Activated gamma-delta T cell treated with anti-CD3 and anti-CD28 coated beads, Interleukin-2, amount 50 U/mL, for 16 hours (primary cell): ENCODE measurements around the gene PC.

Source experiments
- DNase-seq: peaks from one replicate; pipeline ENCODE4 v3.0.0-alpha.2; 2020; ENCODE audit warnings: low read depth

Gene PC

GRCh38 chr11:66951135-66951534 lies 7.0 kb downstream of the PC start:
- DNase-seq: no peak

DNA sequence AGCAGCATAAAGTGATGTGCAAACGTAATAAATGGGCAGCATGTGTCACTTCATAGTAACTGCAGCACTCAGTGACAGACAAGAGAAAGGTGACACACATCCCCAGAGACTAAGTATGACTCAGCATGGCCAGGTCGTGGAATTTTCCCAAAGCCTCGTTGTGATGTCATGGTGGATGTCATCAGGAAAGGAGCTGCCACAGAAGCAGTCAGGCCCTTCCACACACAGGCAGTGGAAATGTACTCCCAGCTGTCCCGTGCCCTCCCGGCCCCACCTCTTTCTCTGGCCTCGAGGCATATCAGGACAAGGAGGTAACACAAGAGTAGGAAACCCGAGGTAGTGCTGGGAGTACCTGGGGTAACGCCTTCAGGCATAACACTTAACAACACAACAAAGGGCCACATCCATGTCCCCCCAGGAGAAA lies 8.1 kb downstream of the PC start:
- DNase-seq: no peak

- no peak for DNase-seq
These were observed 19.5 kb downstream of the PC start for GRCh38 chr11:66938582-66939135.

DNA sequence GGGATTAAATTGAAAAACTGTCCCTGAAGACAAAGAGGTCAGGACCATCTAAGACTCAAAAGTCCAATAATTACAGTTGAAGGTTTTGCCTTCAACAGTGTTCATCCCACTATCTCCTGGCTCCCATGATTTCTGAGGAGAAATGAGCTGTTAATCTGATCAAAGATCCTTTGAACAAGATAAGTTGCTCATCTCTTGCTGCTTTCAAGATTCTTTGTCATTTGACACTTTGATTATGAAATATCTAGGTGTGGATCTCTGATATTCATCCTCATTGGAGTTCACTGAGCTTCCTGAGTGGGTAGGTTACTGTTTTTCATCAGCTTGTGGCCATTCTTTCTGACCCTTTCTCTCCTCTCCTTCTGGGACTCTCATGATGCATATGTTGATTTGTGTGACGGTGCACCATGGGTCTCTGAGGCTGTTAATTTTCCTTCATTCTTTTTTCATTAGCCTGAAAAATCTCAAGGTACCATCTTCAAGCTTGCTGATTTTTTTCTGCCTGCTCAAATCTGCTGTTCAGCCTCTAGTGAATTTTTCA lies 20.9 kb downstream of the PC start:
- DNase-seq: no peak

DNA sequence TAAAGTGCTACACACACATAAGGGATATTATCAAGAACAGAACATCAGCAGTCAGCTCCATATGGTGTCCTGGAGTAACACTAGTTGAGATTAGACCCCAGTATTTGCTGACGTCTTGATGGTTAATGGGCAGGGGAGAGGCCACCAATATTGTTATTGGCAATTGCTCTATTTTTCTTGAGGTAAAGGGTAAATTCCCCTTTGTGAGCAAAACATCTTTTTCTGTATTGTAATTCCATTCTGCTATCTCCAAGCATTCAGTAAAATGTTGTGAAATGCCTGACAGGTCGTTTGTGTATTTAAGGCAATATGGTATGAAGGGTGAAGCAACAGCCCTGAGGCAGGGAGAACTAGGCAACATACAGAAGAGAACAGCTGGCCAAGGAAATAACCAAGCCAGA lies 21.9 kb downstream of the PC start:
- no peak for DNase-seq

GRCh38 chr11:66934950-66935779 lies 23.0 kb downstream of the PC start:
- DNase-seq: no peak

GRCh38 chr11:66933531-66933930 lies 24.7 kb downstream of the PC start:
- no peak for DNase-seq

- no peak for DNase-seq
These were observed 25.6 kb downstream of the PC start for GRCh38 chr11:66932543-66932942.

- no peak for DNase-seq
These were observed 28.4 kb downstream of the PC start for GRCh38 chr11:66929753-66930152.

DNA sequence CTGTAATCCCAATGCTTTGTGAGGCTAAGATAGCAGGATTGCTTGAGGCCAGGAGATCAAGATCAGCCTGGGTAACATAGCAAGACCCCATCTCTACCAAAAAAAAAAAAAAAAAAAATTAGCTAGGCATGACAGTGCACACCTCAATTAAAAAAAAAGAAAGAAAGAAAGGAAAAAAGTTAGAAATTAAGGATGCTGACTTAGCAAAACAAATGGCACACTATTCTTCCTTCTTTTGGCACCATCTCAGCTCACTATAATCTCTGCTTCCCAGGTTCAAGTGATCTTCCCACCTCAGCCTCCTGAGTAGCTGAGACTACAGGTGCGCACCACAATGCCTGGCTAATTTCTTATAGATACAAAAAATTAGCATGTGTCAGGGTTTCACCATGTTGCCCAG lies 33.9 kb downstream of the PC start:
- DNase-seq: no peak

GRCh38 chr11:66922551-66922950 lies 35.6 kb downstream of the PC start:
- DNase-seq: no peak

DNA sequence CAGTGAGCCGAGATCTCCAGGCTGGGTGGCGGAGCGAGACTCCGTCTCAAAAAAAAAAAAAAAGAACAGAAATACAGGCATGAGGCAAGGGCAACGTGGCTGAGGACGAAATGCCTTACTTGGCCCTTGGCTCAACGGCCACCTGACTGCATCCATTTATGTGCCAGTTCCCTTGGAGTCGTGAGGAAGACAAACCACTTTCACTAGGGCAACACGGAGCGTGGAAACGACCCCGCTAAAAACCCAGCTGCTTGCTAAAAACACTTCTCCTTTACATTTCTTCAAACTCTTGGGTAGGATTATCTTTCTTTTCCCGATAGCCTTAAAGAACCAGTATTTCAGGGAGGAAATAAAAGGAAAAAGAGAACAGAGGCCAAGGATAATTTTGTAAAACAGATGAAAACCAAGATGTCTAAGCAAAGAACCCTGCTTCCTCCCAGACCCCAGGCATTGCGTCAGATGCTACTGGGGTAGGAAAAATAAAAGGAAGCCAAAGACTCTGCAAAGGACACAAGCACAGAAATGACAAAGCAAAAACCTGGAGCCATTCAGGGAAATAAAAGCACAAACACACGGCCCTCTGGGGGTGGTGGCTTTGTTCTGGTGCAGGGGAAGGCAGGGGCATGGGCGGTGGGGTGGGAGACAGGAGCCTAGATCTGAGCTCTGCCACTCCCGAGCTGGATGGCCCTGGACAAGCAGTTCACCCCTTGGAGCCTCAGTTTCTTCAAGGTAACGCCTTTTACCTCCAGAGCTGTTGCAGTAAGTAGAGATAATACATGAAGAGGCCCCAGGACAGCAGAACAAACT lies 37.0 kb downstream of the PC start:
- no peak for DNase-seq

DNA sequence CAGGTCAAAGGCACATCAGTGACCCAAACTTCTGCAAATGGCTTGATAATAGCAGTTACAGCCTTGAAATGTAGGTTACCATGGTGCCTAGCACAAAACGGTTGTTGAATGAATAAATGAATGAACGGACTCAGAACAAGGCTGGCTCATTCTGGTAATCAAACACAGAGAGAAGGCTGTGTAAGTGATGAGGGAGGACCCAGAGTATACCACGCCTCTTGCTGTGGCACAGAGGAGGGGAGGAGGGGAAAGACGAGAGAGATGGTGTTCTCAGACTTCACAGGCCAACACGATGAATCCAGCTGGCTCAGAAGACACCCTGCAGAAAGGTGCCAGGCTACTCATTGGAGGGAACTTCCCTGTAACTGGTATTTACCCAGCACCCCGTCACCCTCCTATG lies 38.3 kb downstream of the PC start:
- DNase-seq: no peak

- DNase-seq: no peak
These were observed 39.4 kb downstream of the PC start for GRCh38 chr11:66918741-66919140.

DNA sequence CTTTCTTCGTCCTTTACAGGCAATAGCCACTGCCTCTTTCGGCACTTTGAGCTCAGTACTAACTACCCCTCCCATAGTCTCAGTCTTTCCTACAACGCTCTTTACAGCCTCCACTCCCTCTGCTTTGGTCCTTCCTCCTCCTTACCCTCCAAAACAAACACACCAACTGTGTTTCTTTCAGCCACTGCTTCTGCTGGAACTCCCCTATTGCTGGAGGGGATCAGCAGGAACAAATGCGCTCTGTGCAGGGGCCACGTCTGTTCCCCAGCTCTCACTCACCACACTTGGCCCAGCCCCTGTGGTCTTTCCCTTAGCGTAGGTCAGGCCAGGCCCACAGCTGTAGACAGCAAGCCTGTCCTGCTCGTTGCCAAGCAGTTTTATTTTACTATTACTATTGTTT lies 42.3 kb downstream of the PC start:
- DNase-seq: no peak

- DNase-seq: no peak
These were observed 42.9 kb downstream of the PC start for GRCh38 chr11:66915046-66915832.

DNA sequence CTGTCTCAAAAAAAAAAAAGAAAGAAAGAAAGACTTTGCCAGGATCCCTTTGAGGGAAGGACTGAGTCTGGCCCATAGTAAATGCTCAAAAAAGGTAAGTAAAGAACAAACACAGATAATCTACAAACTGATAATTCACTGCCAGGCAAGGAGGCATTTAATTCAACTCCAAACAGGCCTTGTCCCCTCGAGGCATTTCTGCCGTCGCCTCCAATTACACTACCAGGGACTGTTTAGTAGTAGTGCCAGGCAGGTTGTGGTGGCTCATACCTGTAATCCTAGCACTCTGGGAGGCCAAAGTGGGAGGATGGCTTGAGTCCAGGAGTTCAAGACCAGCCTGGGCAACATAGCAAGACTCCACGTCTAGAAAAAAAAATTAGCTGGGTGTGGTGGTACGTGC lies 43.7 kb downstream of the PC start:
- no peak for DNase-seq

- no peak for DNase-seq
These were observed 45.3 kb downstream of the PC start for GRCh38 chr11:66912911-66913310.

- no peak for DNase-seq
These were observed 45.8 kb downstream of the PC start for GRCh38 chr11:66912361-66912760.

- DNase-seq: no peak
These were observed 47.5 kb downstream of the PC start for GRCh38 chr11:66910669-66911068.

- DNase-seq: no peak
These were observed 48.2 kb downstream of the PC start for GRCh38 chr11:66910016-66910415.

- DNase-seq: no peak
These were observed 49.0 kb downstream of the PC start for GRCh38 chr11:66909181-66909580.
